SK-N-SH (cell line): ENCODE results near the gene ZBTB26.

Experiments used
- CHD2 ChIP-seq: fragments of 150-350 bp; IDR thresholded peaks from 2 replicates; pipeline ENCODE4 v1.6.1; 2018; ENCODE audit warnings: low read length; ENCODE audit not compliant: partially characterized antibody
- CTCF ChIP-seq: fragments of 200-600 bp; sonication (generic); IDR thresholded peaks from 2 replicates; pipeline ENCODE4 v1.6.1; 2017; ENCODE audit warnings: antibody characterized with exemption, mild to moderate bottlenecking, moderate library complexity
- JUND ChIP-seq: IDR thresholded peaks from 2 replicates; pipeline ENCODE4 v1.4.0; 2012

GRCh38 chr9:122904823-122905710, 26.2 kb downstream of the ZBTB26 start, which contains the start of gene RC3H2:
- no peak for TF ChIP-seq JUND
- no peak for TF ChIP-seq CTCF
- peak; percentile 99 for TF ChIP-seq CHD2
